Measurements from ENCODE around the gene CMIP.

DNA sequence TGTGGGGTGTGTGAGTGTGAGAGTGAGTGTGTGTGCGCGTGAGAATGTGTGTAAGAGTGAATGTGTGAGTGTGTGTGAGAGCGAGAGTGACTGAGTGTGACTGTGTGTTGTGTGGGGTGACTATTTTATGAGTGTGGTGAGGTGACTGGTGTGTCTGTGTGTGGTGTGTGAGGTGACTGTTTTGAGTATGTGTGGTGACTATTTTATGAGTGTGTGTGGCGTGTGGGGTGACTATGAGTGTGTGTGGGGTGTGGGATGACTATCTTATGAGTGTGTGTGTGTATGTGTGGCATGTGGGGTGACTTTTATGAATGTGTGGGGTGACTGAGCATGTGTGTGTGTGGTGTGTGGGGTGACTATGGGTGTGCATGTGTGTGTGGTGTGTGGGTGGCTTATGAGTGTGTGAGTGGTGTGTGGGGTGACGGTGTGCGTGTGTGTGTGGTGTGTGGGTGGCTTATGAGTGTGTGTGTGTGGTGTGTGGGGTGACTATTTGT lies 181.6 kb downstream of the CMIP start:
- TF ChIP-seq, protein P1, sequence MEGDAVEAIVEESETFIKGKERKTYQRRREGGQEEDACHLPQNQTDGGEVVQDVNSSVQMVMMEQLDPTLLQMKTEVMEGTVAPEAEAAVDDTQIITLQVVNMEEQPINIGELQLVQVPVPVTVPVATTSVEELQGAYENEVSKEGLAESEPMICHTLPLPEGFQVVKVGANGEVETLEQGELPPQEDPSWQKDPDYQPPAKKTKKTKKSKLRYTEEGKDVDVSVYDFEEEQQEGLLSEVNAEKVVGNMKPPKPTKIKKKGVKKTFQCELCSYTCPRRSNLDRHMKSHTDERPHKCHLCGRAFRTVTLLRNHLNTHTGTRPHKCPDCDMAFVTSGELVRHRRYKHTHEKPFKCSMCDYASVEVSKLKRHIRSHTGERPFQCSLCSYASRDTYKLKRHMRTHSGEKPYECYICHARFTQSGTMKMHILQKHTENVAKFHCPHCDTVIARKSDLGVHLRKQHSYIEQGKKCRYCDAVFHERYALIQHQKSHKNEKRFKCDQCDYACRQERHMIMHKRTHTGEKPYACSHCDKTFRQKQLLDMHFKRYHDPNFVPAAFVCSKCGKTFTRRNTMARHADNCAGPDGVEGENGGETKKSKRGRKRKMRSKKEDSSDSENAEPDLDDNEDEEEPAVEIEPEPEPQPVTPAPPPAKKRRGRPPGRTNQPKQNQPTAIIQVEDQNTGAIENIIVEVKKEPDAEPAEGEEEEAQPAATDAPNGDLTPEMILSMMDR (IDR thresholded peaks at IDR 0.05; ENCODE audit: borderline replicate concordance, extremely low read depth, low read length, poor library complexity, severe bottlenecking), result no peak
- no peak for TF ChIP-seq EZH2 (IDR thresholded peaks at IDR 0.05; ENCODE audit: borderline replicate concordance, low read depth, low read length, severe bottlenecking)
